ENCODE data around the gene SESN1. TPM values are rescaled to one million over a fixed set of nuclear protein-coding genes. Genes with fewer than 3 reads are reported as not detected.
A peak's percentile ranks its signal among the peaks of the same experiment; 100 is the strongest.

Gene SESN1
- total and polyA plus RNA-seq, 9 of the 15 experiments (the other 6 are each of a cell fraction or from before 2014, with no cell fraction given): 3.1 to 13.0 (median 7.4) TPM

DNA sequence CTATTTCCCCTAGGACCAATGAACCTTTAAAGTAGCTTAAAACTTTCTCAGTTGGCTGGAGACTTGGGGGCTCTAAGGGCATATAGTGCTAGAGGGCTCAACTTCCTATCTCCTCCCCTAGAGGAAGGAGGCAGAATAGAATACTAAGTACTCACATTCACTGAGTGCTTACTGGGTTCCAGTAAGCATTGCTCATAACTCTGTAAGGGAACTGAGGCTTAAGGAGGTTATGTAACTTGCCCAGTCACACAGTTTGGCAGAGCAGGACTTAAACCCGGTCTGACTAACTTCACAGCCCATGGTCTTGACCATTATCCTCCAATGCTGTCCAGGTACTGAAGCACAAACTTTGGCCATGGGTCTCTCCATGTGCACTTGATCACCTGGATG, 12.5 kb downstream of the SESN1 start:
- no peaks in the 10 kb centered on the region for H3K27me3 ChIP-seq (ENCODE audit: control insufficient read depth in 2 of 2, insufficient read depth in 2 of 2, low read length in 2 of 2)
- no peaks in the 10 kb centered on the region for H3K79me2 ChIP-seq (ENCODE audit: control insufficient read depth, insufficient read depth, low read length)
- H3K4me1 ChIP-seq (replicated peaks in 1 of 2; ENCODE audit: control insufficient read depth in 2 of 2, insufficient read depth in 2 of 2, low read length in 2 of 2): no peaks in the 10 kb centered on the region; a peak in 1 of 5 replicates
- peak; percentile 91 for ATAC-seq
- in situ Hi-C loops (cut with MboI) (no loop called here), intact Hi-C loops (cut with micrococcal nuclease) (no loop called here)
- H3K4me3 ChIP-seq: no peak overlapping the region
- POLR2A ChIA-PET: interaction anchor here (0.7 to 1.4 kb wide), 4 partner anchors 9 to 12 kb away, joined by 3 to 12 read pairs (median 4); partner anchors contain the start of gene SESN1
- no peaks in the 10 kb centered on the region for H4K20me1 ChIP-seq (replicated peaks; ENCODE audit: control insufficient read depth, insufficient read depth, low read length)
- no peak for TF ChIP-seq MAFF (IDR thresholded peaks at IDR 0.05; ENCODE audit: low read length)
- TF ChIP-seq, protein P1, sequence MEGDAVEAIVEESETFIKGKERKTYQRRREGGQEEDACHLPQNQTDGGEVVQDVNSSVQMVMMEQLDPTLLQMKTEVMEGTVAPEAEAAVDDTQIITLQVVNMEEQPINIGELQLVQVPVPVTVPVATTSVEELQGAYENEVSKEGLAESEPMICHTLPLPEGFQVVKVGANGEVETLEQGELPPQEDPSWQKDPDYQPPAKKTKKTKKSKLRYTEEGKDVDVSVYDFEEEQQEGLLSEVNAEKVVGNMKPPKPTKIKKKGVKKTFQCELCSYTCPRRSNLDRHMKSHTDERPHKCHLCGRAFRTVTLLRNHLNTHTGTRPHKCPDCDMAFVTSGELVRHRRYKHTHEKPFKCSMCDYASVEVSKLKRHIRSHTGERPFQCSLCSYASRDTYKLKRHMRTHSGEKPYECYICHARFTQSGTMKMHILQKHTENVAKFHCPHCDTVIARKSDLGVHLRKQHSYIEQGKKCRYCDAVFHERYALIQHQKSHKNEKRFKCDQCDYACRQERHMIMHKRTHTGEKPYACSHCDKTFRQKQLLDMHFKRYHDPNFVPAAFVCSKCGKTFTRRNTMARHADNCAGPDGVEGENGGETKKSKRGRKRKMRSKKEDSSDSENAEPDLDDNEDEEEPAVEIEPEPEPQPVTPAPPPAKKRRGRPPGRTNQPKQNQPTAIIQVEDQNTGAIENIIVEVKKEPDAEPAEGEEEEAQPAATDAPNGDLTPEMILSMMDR (IDR thresholded peaks at IDR 0.05 in 2 of 3, conservative IDR thresholded peaks at IDR 0.05 in 1 of 3; ENCODE audit: insufficient read depth in 2 of 3, low read depth in 1 of 3, low read length in 3 of 3): peak in 2 of 3 experiments; percentile 23 to 24; a peak in 2 of 6 replicates
- no peak overlapping the region for H3K4me2 ChIP-seq (ENCODE audit: insufficient read depth, low read length)
- peak in 1 of 4 experiments; percentile 23 for DNase-seq (ENCODE audit: extremely low read depth in 1 of 4, low spot score in 3 of 4)
- FAIRE-seq: no peak
- no peak overlapping the region for H3K9ac ChIP-seq (ENCODE audit: insufficient read depth in 1 of 2, low read depth in 2 of 2, low read length in 2 of 2)
- BruUV-seq (replicated peaks): no TSS peak
- H3K9me1 ChIP-seq (ENCODE audit: control insufficient read depth, insufficient read depth, low read length): peaks cover 2% of the 10 kb centered on the region
- H3K9me3 ChIP-seq (replicated peaks; ENCODE audit: control insufficient read depth, insufficient read depth, low read depth, low read length): no peaks in the 10 kb centered on the region
- H3K36me3 ChIP-seq (ENCODE audit: control insufficient read depth, insufficient read depth, low read length): no peaks in the 10 kb centered on the region
- H2AFZ ChIP-seq (ENCODE audit: low read depth, low read length): no peak overlapping the region
- no peak overlapping the region for H3K27ac ChIP-seq (ENCODE audit: extremely low read depth, low read depth, low read length)
- WGBS (ENCODE audit: insufficient coverage, low coverage, missing lambda C conversion rate): 20% methylated on average over 1 of the region's 1 CpG
- CTCF ChIA-PET (ENCODE audit: low intra/inter-chr PET ratio): no interaction called here
